ENCODE results near the gene TSPY9.
"Not testable (repeated sequence)": the region's sequence is repeated elsewhere in the genome, so short reads cannot be mapped to it uniquely, and the experiment has no call there.

Gene TSPY9

GRCh38 chrY:9486967-9487366, at the start of gene TSPY9:
TSPY9 (plus strand) TSS chrY:9487267; CDS start chrY:9487313, 46 bp downstream.
- not testable (repeated sequence) for DNase-seq; H3K4me1 Mint-ChIP-seq; H3K36me3 Mint-ChIP-seq (ENCODE audit: low read depth); H3K27me3 Mint-ChIP-seq (ENCODE audit: low read depth, poor library complexity); H3K4me3 Mint-ChIP-seq; H3K27ac Mint-ChIP-seq; H3K9me3 Mint-ChIP-seq

DNA sequence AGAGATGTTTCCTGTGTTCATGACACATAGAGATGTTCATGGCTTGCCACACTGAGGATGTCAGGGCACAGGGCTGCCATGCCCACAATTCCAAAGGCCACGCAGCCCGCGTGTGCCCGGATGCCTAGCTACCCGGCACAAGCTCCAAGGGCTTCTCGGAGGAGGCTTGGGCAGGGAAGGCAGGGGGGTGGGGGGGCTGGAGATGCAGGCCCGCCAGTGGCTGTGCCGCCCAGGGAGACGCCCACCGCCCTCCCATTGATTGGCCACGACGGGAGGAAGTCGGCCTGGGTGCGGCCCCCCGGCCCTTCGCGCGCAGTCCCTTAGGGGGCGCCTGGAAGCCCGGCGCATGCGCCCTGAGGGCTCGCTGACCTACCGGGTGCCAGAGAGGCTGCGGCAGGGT, 20.4 kb upstream of the TSPY9 start, which contains the start of gene TSPY1:
TSPY1 (plus strand) TSS at position 301 of the 400 bp plus-strand sequence; CDS start at position 347, 46 bp downstream.
- H3K4me1 Mint-ChIP-seq; H3K27me3 Mint-ChIP-seq (ENCODE audit: low read depth, poor library complexity); H3K36me3 Mint-ChIP-seq (ENCODE audit: low read depth); DNase-seq; H3K27ac Mint-ChIP-seq; H3K9me3 Mint-ChIP-seq; H3K4me3 Mint-ChIP-seq: not testable (repeated sequence)

DNA sequence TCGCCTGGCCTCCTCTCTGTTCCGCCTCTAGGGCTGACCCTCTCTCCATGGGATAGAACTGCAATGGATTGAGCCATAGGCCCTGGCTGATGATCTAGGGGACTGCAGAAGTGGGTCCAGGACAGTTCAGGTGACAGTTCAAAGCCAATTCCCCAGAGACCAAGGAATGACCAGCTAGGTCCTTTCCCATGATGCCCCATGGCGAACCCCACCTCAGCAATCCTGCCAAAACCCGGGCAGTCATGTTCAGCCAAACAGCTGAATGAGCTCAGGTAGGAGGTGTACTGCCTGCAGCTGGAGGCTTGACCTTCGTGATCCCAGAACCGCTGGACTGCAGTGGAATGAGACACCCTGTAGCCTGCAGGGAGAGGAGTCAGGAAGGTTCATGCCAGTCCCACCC, 17.3 kb downstream of the TSPY9 start:
- not testable (repeated sequence) for H3K27ac Mint-ChIP-seq

DNA sequence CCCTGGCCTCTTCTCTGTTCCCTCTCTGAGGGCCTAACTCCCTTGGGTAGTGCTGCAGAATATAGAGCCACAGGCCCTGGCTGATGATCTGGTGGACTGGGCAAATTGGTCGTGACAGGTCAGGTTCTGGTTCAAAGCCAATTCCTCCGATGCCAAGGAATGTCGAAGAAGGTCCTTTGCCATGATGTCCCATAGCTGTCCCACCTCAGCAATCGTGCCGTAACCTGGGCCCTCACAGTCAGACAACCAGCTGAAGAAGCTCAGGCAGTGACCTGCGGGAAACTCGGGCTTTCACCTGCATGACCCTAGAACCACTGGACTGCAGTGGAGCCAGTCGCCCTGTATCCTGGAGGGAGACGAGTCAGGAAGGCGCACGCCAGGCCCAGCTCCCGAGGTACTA, 29.2 kb downstream of the TSPY9 start:
- H3K27ac Mint-ChIP-seq; H3K4me1 Mint-ChIP-seq; H3K27me3 Mint-ChIP-seq (ENCODE audit: low read depth, poor library complexity); DNase-seq; H3K36me3 Mint-ChIP-seq (ENCODE audit: low read depth); H3K4me3 Mint-ChIP-seq; H3K9me3 Mint-ChIP-seq: not testable (repeated sequence)

More for the DNA sequence above, 17.3 kb downstream of the TSPY9 start:
- H3K27me3 Mint-ChIP-seq (ENCODE audit: low read depth, poor library complexity); H3K36me3 Mint-ChIP-seq (ENCODE audit: low read depth); H3K9me3 Mint-ChIP-seq; DNase-seq; H3K4me3 Mint-ChIP-seq; H3K4me1 Mint-ChIP-seq: not testable (repeated sequence)

DNA sequence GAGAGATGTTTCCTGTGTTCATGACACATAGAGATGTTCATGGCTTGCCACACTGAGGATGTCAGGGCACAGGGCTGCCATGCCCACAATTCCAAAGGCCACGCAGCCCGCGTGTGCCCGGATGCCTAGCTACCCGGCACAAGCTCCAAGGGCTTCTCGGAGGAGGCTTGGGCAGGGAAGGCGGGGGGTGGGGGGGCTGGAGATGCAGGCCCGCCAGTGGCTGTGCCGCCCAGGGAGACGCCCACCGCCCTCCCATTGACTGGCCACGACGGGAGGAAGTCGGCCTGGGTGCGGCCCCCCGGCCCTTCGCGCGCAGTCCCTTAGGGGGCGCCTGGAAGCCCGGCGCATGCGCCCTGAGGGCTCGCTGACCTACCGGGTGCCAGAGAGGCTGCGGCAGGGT, 40.5 kb downstream of the TSPY9 start, which contains the start of gene TSPY10:
TSPY10 (plus strand) TSS at position 301 of the 400 bp plus-strand sequence; CDS start at position 347, 46 bp downstream.
- H3K27ac Mint-ChIP-seq; H3K27me3 Mint-ChIP-seq (ENCODE audit: low read depth, poor library complexity); H3K9me3 Mint-ChIP-seq; H3K36me3 Mint-ChIP-seq (ENCODE audit: low read depth); H3K4me1 Mint-ChIP-seq; H3K4me3 Mint-ChIP-seq; DNase-seq: not testable (repeated sequence)

Data from nephron progenitor cell (in vitro differentiated cells).